Esophagus muscularis mucosa (tissue), 4 donors: ENCODE data around the gene TPM4. TPM values are rescaled to one million over a fixed set of nuclear protein-coding genes. Genes with fewer than 3 reads are reported as not detected.

Experiments
- DNase-seq: peaks from one replicate; pipeline ENCODE4 v3.0.0-alpha.2; 2017; ENCODE audit errors: extremely low spot score
- H3K27ac ChIP-seq, 4 donors: fragments of 200-600 bp; sonication (generic); replicated peaks in 1 of 4; 1 replicate in 3 of 4; 2 replicates in 1 of 4; pipeline ENCODE4 v1.5.1; 2016 to 2019; ENCODE audit warnings: mild to moderate bottlenecking in 1 of 4
- H3K27me3 ChIP-seq, 4 donors: fragments of 200-600 bp; sonication (generic); one replicate each; pipeline versions ENCODE4 v1.5.1 to v1.6.0; 2016 to 2019
- H3K36me3 ChIP-seq, 4 donors: fragments of 200-600 bp; sonication (generic); one replicate each; pipeline ENCODE4 v1.5.1; 2016 to 2019
- H3K4me1 ChIP-seq, 4 donors: fragments of 200-600 bp; sonication (generic); one replicate each; pipeline ENCODE4 v1.5.1; 2016 to 2019
- H3K4me3 ChIP-seq, 4 donors: fragments of 200-600 bp; sonication (generic); 1 replicate in 2 of 4; 2 replicates in 2 of 4; pipeline ENCODE4 v1.5.1; 2016 to 2019; ENCODE audit warnings: mild to moderate bottlenecking in 4 of 4, moderate library complexity in 1 of 4
- H3K9me3 ChIP-seq, 4 donors: fragments of 200-600 bp; sonication (generic); 1 replicate in 3 of 4; 2 replicates in 1 of 4; pipeline ENCODE4 v1.5.1; 2016 to 2019
- CTCF ChIP-seq, 3 experiments: fragments of 200-600 bp in 2 of 3; fragments of 450-650 bp in 1 of 3; sonication (generic) in 2 of 3; IDR thresholded peaks; one replicate each; pipeline ENCODE4 v1.5.1; 2017 to 2019; ENCODE audit warnings: antibody characterized with exemption in 3 of 3, mild to moderate bottlenecking in 2 of 3, moderate library complexity in 1 of 3
- EP300 ChIP-seq: sonication (generic); formaldehyde crosslinking; IDR thresholded peaks from one replicate; pipeline ENCODE4 v1.6.1; 2017; ENCODE audit warnings: antibody characterized with exemption
- POLR2A ChIP-seq: fragments of 450-650 bp; IDR thresholded peaks from one replicate; pipeline ENCODE4 v1.6.1; 2017; ENCODE audit warnings: antibody characterized with exemption, moderate library complexity, mild to moderate bottlenecking, low read depth
- POLR2AphosphoS5 ChIP-seq, 2 donors: sonication (generic); formaldehyde crosslinking; IDR thresholded peaks; one replicate each; pipeline ENCODE4 v1.6.1; 2017; ENCODE audit warnings: antibody characterized with exemption in 2 of 2
- WGBS: methylation state at CpG from one replicate; pipeline ENCODE4 v1.1.5; 2018; 5-methylcytosine and 5-hydroxymethylcytosine counted together
- intact Hi-C: fragments of 100-400 bp; cut with DNase I; formaldehyde crosslinking; loops from one replicate; pipeline ENCODE4 v1.15.1; 2023
- total RNA-seq, 4 donors: library from RNA; depleted of rRNA; stranded (reverse); fragments of >200 nt; gene quantifications; one replicate each; pipeline versions ENCODE4 v1.1.0 to v1.2.1, GENCODE V29; 2016

Gene TPM4
- total RNA-seq, 4 donors from 2014 or later = 378 to 445 (median 414) TPM

- intact Hi-C loops = no loop called here
- Histone ChIP-seq H3K27ac (no peak overlapping the region), H3K36me3 (no peaks in the 10 kb centered on the region), H3K4me1 (peaks cover 7 to 10% (median 9%) of the 10 kb centered on the region in 4 donors), H3K9me3 (no peaks in the 10 kb centered on the region), H3K27me3 (peaks cover 0 to 4% (median 0%) of the 10 kb centered on the region in 4 donors), H3K4me3 (no peak overlapping the region)
- no peak for TF ChIP-seq POLR2A
- TF ChIP-seq CTCF (IDR thresholded peaks at IDR 0.05) = no peak
- TF ChIP-seq EP300 = no peak
- TF ChIP-seq POLR2AphosphoS5 (IDR thresholded peaks at IDR 0.05) = no peak
- 83% methylated on average over 8 of the region's 17 CpGs for WGBS
- DNase-seq = no peak
Measured at GRCh38 chr19:16037424-16038195, 38.7 kb upstream of the TPM4 start.

DNA sequence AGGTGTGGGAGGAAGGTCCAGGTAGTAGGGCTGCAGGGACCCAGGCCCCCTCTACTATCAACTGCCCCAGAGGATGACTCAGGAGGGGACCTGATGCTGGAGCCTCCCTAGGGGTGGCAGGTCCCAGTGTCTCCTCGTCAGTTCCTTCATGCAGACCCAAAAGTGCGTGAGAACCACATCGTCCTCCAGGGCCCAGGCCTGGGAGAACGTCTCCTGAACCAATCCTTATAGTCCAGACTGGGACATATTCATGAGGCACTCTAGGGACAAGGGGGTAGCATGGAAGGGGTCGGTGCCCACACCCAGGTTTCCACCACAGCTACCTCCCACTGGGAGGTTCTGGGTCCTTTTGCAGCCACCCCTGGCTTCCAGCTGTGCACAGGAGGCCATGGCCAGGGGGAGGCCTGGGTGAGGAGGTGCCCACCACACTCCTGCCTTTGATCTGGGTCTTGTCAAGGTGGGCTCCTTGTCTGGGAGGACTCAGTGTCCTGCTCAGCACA, 38.0 kb upstream of the TPM4 start:
- H3K36me3 ChIP-seq = no peaks in the 10 kb centered on the region
- WGBS = 100% methylated on average over 3 of the region's 5 CpGs
- peaks cover 0 to 4% (median 0%) of the 10 kb centered on the region in 4 donors for H3K27me3 ChIP-seq
- intact Hi-C loops = no loop called here
- TF ChIP-seq POLR2A (no peak), CTCF (IDR thresholded peaks at IDR 0.05) (no peak), POLR2AphosphoS5 (IDR thresholded peaks at IDR 0.05) (no peak), EP300 (no peak)
- peaks cover 7 to 10% (median 9%) of the 10 kb centered on the region in 4 donors for H3K4me1 ChIP-seq
- DNase-seq = no peak
- H3K27ac ChIP-seq = no peak overlapping the region
- no peak overlapping the region for H3K4me3 ChIP-seq
- no peaks in the 10 kb centered on the region for H3K9me3 ChIP-seq

- Histone ChIP-seq H3K27me3 (peaks cover 0 to 4% (median 0%) of the 10 kb centered on the region in 4 donors), H3K4me1 (peaks cover 7 to 10% (median 9%) of the 10 kb centered on the region in 4 donors), H3K4me3 (no peak overlapping the region), H3K36me3 (no peaks in the 10 kb centered on the region), H3K27ac (no peak overlapping the region), H3K9me3 (no peaks in the 10 kb centered on the region)
- TF ChIP-seq POLR2AphosphoS5 (IDR thresholded peaks at IDR 0.05) (no peak), EP300 (no peak), CTCF (IDR thresholded peaks at IDR 0.05) (no peak), POLR2A (no peak)
- intact Hi-C loops = no loop called here
- DNase-seq = no peak
- 91% methylated on average over 18 of the region's 18 CpGs for WGBS
Measured at GRCh38 chr19:16039081-16039480, 37.2 kb upstream of the TPM4 start.

DNA sequence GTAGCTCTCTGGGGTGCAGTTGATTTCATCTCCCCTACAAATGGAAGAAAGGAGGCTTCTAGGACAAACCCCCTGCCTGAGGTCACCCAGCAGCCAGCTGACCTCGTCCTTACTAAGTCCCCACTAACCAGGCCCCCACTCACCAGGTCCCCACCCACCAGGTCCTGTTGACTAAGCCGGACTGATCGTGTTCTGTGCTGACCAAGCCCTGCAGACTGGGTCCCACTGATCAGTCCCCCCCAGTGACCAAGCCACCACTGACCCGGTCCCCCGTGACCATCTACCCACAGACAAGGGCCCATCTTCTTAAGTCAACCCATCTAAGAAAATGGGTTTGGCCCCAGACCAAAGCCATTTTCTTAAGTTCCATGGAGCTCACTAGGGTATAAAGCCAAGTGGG, 36.8 kb upstream of the TPM4 start:
- 85% methylated on average over 5 of the region's 5 CpGs for WGBS
- DNase-seq = no peak
- Histone ChIP-seq H3K27ac (no peak overlapping the region), H3K4me3 (no peak overlapping the region), H3K9me3 (no peaks in the 10 kb centered on the region), H3K36me3 (no peaks in the 10 kb centered on the region), H3K27me3 (peaks cover 0 to 4% (median 0%) of the 10 kb centered on the region in 4 donors), H3K4me1 (peaks cover 7 to 10% (median 9%) of the 10 kb centered on the region in 4 donors)
- intact Hi-C loops = no loop called here
- TF ChIP-seq POLR2A (no peak), POLR2AphosphoS5 (IDR thresholded peaks at IDR 0.05) (no peak), EP300 (no peak), CTCF (IDR thresholded peaks at IDR 0.05) (no peak)
